Kidney epithelial cell (primary cell): ENCODE data around the gene MRPL22. TPM values are rescaled to one million over a fixed set of nuclear protein-coding genes. Genes with fewer than 3 reads are reported as not detected.

Experiments used
- DNase-seq: peaks from one replicate; pipeline ENCODE4 v3.0.0-alpha.2; 2010; ENCODE audit warnings: low read depth
- H3K27me3 ChIP-seq: 2 replicates; pipeline ENCODE4 v1.6.0; 2011; ENCODE audit warnings: low read length; ENCODE audit not compliant: control insufficient read depth, insufficient read depth
- H3K36me3 ChIP-seq: 2 replicates; pipeline ENCODE4 v1.5.1; 2011; ENCODE audit warnings: low read length; ENCODE audit not compliant: control insufficient read depth, insufficient read depth
- H3K4me3 ChIP-seq: 2 replicates; pipeline ENCODE4 v1.5.1; 2011; ENCODE audit warnings: low read depth, mild to moderate bottlenecking, control low read depth, low read length
- CTCF ChIP-seq: IDR thresholded peaks from 2 replicates; pipeline ENCODE4 v1.5.1; 2011; ENCODE audit warnings: mild to moderate bottlenecking, moderate library complexity, low read length, control low read depth, inconsistent platforms; ENCODE audit not compliant: insufficient read depth, poor library complexity, severe bottlenecking
- total RNA-seq: library from RNA; depleted of rRNA; stranded (reverse); fragments of >200 nt; gene quantifications from 2 replicates; pipeline ENCODE4 v1.2.3, GENCODE V29; 2015

MRPL22 gene
- total RNA-seq, 1 donor from 2014 or later, result 24.5 TPM

GRCh38 chr5:154916874-154917273 lies 24.0 kb upstream of the MRPL22 start:
- no peak for TF ChIP-seq CTCF
- Histone ChIP-seq H3K4me3 (no peak overlapping the region), H3K36me3 (no peaks in the 10 kb centered on the region), H3K27me3 (no peaks in the 10 kb centered on the region)
- DNase-seq, result no peak

DNA sequence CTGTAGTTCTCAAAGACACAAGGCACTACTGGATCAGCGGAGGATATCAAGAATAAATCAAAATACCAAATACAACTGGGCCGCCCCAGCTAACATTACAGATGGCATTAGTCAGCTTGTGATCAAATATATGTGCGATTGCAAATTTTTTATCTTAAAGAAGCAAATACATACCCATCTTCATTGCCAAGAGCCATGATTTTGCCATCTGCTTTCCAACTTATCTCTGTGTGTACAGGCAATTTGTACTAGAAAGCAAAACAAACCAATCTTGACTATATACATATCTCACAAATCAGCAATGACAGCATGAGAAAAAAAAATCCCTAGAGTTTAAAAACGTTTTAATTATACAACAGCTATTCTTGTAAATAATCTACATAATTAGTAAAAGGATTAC lies 23.1 kb upstream of the MRPL22 start:
- no peak for TF ChIP-seq CTCF
- Histone ChIP-seq H3K27me3 (no peaks in the 10 kb centered on the region), H3K4me3 (no peak overlapping the region), H3K36me3 (no peaks in the 10 kb centered on the region)
- no peak for DNase-seq

DNA sequence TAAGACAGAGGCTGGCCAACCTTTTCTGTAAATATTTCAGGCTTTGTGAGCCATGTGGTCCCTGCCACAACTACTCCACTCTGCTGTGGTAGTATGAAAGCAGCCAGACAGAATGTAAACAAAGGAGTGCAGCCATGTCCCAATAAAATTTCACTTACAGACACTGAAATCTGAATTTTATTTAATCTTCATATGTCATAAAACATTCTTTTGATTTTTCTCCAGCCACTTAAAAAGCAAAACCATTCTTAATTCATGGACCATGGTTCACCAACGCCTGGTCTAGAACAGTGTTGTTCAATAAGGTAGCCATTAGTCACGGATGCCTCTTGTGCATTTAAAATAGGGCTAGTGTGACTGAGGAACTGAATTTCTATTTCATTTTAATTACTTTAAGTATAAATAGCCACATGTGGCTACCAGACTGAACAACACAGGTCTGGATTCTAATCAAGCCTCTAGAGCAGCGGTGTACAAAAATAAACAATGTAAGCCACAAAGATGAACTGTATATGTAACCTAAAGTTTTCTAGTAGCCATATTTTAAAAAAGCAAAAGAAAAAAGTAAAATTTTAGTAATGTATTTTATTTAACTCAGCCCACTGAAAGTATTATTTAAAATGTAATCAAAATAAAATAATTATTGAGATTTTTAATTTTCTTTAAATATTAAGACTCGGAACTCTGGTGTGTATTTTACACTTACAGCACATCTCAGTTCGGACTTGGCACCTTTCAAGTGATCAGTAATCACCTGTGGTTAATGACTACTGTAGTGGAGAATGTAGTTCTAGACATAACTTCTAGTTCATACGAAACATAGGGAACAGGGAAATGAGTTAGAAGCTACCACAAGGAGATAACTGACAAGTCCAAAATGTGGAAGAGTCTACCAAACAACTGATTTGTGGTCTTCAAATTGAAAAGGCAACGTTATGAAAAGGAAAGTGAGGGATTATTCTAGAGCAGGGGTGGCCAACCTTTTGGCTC lies 17.1 kb upstream of the MRPL22 start:
- DNase-seq, result no peak
- Histone ChIP-seq H3K27me3 (no peaks in the 10 kb centered on the region), H3K36me3 (no peaks in the 10 kb centered on the region), H3K4me3 (no peak overlapping the region)
- TF ChIP-seq CTCF, result no peak

- no peak for TF ChIP-seq CTCF
- peaks cover 2% of the 10 kb centered on the region for H3K36me3 ChIP-seq
- no peak overlapping the region for H3K4me3 ChIP-seq
- no peaks in the 10 kb centered on the region for H3K27me3 ChIP-seq
- DNase-seq, result no peak
Observed at GRCh38 chr5:154933537-154933936, 7.3 kb upstream of the MRPL22 start.

GRCh38 chr5:154934881-154935280 lies 6.0 kb upstream of the MRPL22 start:
- TF ChIP-seq CTCF, result no peak
- no peak for DNase-seq

GRCh38 chr5:154937186-154937717 lies 3.6 kb upstream of the MRPL22 start:
- no peak for DNase-seq
- Histone ChIP-seq H3K27me3 (no peaks in the 10 kb centered on the region), H3K4me3 (peak overlapping the region; percentile 60), H3K36me3 (peaks cover 2% of the 10 kb centered on the region)
- TF ChIP-seq CTCF, result no peak

More at GRCh38 chr5:154934881-154935280, 6.0 kb upstream of the MRPL22 start:
- no peaks in the 10 kb centered on the region for H3K27me3 ChIP-seq
- no peak overlapping the region for H3K4me3 ChIP-seq
- H3K36me3 ChIP-seq, result peaks cover 2% of the 10 kb centered on the region
